Measurements from ENCODE around the gene YPEL2. TPM values are rescaled to one million over a fixed set of nuclear protein-coding genes. Genes with fewer than 3 reads are reported as not detected.
"Not testable (repeated sequence)": the region's sequence is repeated elsewhere in the genome, so short reads cannot be mapped to it uniquely, and the experiment has no call there.

Gene YPEL2
- total RNA-seq, 4 donors from 2014 or later, result 35.5 to 47.1 (median 40.6) TPM

DNA sequence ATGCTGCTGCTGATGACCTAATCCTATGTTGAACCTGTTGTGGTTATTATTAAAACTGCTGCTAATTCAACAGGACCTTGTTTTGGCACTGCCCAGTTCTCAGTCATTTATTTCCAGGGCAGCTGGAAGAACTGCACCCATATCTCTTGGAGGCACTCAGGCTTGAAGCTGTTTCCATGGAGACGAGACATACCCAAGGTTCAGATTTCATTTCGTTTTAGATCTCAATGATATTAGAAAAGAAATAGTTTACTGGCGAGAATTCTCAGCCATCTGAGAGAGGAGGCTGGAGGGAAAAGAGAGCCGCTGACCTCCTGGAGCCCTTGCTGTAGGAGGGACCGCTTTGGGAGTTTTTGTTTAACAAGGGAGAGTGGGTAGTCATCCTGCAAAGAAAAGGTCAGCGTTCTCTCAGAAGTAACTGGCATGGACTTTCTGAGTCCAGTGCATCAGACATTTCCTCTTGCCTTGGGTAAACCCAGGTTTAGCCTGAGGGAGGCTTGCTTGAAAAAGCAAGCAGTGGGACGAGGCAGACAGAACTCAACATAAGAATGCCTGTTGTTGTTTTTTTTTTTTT lies 75.4 kb downstream of the YPEL2 start:
- Histone ChIP-seq H3K4me3 (no peak overlapping the region), H3K36me3 (peaks cover 0 to 32% of the 10 kb centered on the region in 2 donors), H3K27me3 (no peaks in the 10 kb centered on the region), H3K4me1 (peaks cover 3 to 28% (median 7%) of the 10 kb centered on the region in 3 donors), H3K9me3 (peaks cover 0 to 8% (median 0%) of the 10 kb centered on the region in 3 donors), H3K27ac (peak overlapping the region in 3 of 4 donors; percentile 32 to 68 (median 33))
- TF ChIP-seq POLR2AphosphoS5 (IDR thresholded peaks at IDR 0.05) (peak; percentile 66), EP300 (IDR thresholded peaks at IDR 0.05) (no peak)
- ATAC-seq, result peak; percentile 31
- 23 to 46% methylated on average over 4 to 7 of the region's 7 CpGs for WGBS, 2 donors (ENCODE audit: low coverage in 1 of 2)

DNA sequence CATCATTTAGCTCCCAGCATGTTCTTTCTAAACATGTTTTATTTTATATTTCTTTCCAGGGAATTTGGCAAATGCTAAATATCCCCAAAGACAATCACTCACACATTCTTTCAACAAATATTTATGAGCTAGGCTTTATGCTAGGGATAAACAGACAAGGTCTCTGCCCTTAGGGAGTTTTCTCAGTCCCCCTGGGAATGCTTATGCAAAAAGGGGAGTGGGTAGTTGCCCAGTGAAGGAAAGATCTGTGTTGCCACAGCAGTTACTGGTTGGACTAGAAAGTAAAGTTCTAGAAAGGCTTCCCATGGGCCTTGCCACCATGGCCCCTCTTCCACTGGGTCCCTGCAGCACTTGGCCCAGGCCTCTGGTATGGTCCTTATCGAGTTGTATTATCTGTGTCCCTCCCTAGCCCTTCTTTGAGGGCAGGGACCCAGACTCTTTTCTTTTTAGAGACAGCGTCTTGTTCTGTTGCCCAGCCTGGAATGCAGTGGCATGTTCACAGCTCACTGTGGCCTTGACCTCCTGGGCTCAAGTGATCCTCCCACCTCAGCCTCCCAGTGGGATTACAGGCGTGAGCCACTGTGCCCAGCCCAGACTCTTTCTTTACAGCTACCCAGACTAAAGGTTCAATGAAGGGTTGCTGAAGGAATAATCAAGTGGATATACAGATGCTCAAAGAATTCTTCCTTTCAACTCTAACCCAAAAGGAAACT lies 78.0 kb downstream of the YPEL2 start:
- H3K36me3 ChIP-seq, result peaks cover 0 to 7% of the 10 kb centered on the region in 2 donors
- 50% methylated on average over 1 of the region's 3 CpGs; no CpG with 5 or more reads in 1 of the 2 donors for WGBS, 2 donors (ENCODE audit: low coverage in 1 of 2)
- ATAC-seq, result no peak

DNA sequence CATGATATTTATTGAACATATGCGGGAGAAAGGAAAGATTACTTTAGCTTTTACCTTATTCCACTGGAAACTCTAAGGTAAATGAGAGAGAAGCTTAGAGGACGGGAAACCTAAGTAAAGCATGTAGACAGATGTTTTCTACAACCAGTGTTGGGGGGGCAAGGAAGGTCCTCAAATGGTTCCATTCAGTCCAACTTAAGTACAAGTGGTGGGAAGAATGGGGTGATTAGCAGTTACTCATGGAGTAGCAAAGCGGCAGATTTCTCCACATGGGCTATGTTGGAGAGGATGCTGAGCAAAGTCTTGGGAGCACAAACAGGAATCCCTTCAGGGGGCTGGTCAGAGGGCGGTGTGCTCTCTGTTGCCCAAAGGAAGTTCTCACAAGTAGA lies 78.6 kb downstream of the YPEL2 start:
- ATAC-seq, result no peak
- Histone ChIP-seq H3K4me3 (no peak overlapping the region), H3K4me1 (peaks cover 3 to 27% (median 7%) of the 10 kb centered on the region in 3 donors), H3K27me3 (no peaks in the 10 kb centered on the region), H3K36me3 (peaks cover 0 to 1% of the 10 kb centered on the region in 2 donors), H3K9me3 (peaks cover 0 to 8% (median 0%) of the 10 kb centered on the region in 3 donors), H3K27ac (no peak overlapping the region)
- no peak for TF ChIP-seq POLR2AphosphoS5 (IDR thresholded peaks at IDR 0.05)
- no peak for TF ChIP-seq POLR2A (IDR thresholded peaks at IDR 0.05)
- TF ChIP-seq, protein P1, sequence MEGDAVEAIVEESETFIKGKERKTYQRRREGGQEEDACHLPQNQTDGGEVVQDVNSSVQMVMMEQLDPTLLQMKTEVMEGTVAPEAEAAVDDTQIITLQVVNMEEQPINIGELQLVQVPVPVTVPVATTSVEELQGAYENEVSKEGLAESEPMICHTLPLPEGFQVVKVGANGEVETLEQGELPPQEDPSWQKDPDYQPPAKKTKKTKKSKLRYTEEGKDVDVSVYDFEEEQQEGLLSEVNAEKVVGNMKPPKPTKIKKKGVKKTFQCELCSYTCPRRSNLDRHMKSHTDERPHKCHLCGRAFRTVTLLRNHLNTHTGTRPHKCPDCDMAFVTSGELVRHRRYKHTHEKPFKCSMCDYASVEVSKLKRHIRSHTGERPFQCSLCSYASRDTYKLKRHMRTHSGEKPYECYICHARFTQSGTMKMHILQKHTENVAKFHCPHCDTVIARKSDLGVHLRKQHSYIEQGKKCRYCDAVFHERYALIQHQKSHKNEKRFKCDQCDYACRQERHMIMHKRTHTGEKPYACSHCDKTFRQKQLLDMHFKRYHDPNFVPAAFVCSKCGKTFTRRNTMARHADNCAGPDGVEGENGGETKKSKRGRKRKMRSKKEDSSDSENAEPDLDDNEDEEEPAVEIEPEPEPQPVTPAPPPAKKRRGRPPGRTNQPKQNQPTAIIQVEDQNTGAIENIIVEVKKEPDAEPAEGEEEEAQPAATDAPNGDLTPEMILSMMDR (IDR thresholded peaks at IDR 0.05), result no peak
- no peak for TF ChIP-seq EP300 (IDR thresholded peaks at IDR 0.05)
- WGBS, 2 donors (ENCODE audit: low coverage in 1 of 2), result 91 to 95% methylated on average over 3 to 4 of the region's 4 CpGs

More for the DNA sequence above, 78.0 kb downstream of the YPEL2 start:
- TF ChIP-seq EP300 (IDR thresholded peaks at IDR 0.05) (no peak), POLR2A (IDR thresholded peaks at IDR 0.05) (no peak), POLR2AphosphoS5 (IDR thresholded peaks at IDR 0.05) (no peak)
- TF ChIP-seq, protein P1 (IDR thresholded peaks at IDR 0.05), result no peak
- Histone ChIP-seq H3K27ac (no peak overlapping the region), H3K27me3 (no peaks in the 10 kb centered on the region), H3K9me3 (peaks cover 0 to 8% (median 0%) of the 10 kb centered on the region in 3 donors), H3K4me1 (peaks cover 3 to 27% (median 7%) of the 10 kb centered on the region in 3 donors), H3K4me3 (no peak overlapping the region)

DNA sequence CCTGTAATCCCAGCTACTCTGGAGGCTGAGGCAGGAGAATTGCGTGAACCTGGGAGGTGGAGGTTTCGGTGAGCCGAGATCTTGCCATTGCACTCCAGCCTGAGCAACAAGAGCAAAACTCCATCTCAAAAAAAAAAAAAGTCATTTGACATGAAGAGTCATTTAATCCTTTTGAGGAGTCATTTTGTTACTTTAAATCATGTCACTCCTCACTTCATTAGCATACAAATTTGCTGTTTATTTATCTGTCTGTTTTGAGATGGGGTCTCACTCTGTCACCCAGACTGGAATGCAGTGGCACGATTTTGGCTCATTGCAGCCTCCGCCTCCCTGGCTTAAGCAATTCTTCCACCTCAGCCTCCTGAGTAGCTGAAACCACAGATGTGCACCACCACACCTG lies 81.0 kb downstream of the YPEL2 start:
- not testable (repeated sequence) for H3K27ac ChIP-seq, H3K4me1 ChIP-seq, H3K9me3 ChIP-seq, H3K27me3 ChIP-seq, ATAC-seq, H3K4me3 ChIP-seq, H3K36me3 ChIP-seq
- WGBS, 2 donors (ENCODE audit: low coverage in 1 of 2), result 83 to 96% methylated on average over 3 to 5 of the region's 5 CpGs

DNA sequence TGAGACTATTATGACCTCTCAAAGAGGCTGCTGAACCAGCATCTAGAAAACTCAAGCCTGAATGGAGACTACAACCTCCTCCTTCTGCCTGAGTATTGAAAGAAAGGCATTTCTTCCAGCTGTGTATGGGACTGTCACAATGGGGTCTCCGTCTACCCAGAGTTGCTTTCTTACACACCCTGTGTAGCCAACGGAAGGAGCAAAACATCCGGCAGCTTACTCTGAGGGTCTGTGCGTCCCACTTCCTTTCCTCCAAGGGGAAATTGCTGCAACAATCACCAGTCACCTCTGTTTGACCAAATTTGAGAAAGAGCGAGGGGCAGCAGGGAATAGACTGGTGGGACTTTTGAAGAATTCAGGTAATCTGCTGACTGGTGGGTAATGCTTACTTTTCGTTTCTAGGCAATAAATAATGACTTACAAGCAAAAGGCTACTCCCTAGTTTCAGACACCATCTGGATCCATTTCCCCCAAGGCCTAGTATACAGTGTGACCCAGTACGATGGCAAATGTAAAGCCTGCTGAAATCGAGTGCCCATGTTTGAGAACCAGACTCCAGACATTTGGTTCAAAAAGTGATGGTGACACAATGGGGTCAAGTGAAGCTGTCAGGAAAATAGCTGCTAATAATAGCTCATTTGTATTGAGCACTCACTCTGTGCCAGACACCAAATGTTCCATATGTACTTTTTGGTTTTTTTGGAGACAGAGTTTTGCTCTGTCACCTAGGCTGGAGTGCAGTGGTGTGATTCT lies 81.7 kb downstream of the YPEL2 start:
- Histone ChIP-seq H3K36me3 (no peaks in the 10 kb centered on the region), H3K27me3 (no peaks in the 10 kb centered on the region), H3K4me3 (no peak overlapping the region), H3K9me3 (peaks cover 0 to 8% (median 0%) of the 10 kb centered on the region in 3 donors), H3K4me1 (peaks cover 0 to 1% (median 0%) of the 10 kb centered on the region in 3 donors), H3K27ac (no peak overlapping the region)
- TF ChIP-seq EP300 (IDR thresholded peaks at IDR 0.05), result no peak
- ATAC-seq, result no peak
- WGBS, 2 donors (ENCODE audit: low coverage in 1 of 2), result 53 to 80% methylated on average over 5 to 8 of the region's 8 CpGs

DNA sequence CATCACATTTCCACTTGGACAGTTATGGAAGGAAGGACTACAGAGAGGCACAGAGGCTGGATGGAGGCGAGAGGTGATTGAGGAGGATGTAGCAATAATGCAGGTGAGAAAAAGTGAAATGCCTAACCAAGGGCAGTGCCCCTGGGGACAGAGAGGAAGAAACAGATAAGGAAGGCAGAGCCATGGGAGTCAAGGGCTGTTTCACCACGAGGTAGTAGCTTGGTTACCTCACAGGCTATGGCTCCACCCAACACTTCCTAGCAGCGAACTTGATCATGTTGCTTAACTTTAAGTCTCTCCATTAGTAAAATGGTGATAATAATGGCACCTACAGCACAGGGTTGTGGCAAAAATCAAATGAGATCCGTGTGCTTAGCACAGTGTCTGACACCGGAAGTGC lies 83.9 kb downstream of the YPEL2 start:
- H3K27ac ChIP-seq, result no peak overlapping the region
- no peak overlapping the region for H3K4me3 ChIP-seq
- WGBS, 2 donors (ENCODE audit: low coverage in 1 of 2), result 75 to 83% methylated on average over 4 to 5 of the region's 5 CpGs
- TF ChIP-seq, protein P1 (IDR thresholded peaks at IDR 0.05), result no peak
- TF ChIP-seq POLR2A (IDR thresholded peaks at IDR 0.05) (no peak), EP300 (IDR thresholded peaks at IDR 0.05) (no peak), POLR2AphosphoS5 (IDR thresholded peaks at IDR 0.05) (no peak)
- peaks cover 0 to 23% (median 3%) of the 10 kb centered on the region in 3 donors for H3K4me1 ChIP-seq
- no peaks in the 10 kb centered on the region for H3K36me3 ChIP-seq
- no peaks in the 10 kb centered on the region for H3K9me3 ChIP-seq
- no peak for ATAC-seq
- H3K27me3 ChIP-seq, result no peaks in the 10 kb centered on the region
